Right ventricle myocardium inferior (tissue), 1 donor: Measurements from ENCODE around the gene ZNF397. TPM values are rescaled to one million over a fixed set of nuclear protein-coding genes. Genes with fewer than 3 reads are reported as not detected.
"Not testable (repeated sequence)": the region's sequence is repeated elsewhere in the genome, so short reads cannot be mapped to it uniquely, and the experiment has no call there.

ENCODE experiments used
- ATAC-seq: fragments of 200-7000 bp; cut with Tn5 transposase; one replicate; pipeline ENCODE4 v1.9.1; 2020; ENCODE audit warnings: mild to moderate bottlenecking, moderate library complexity
- DNase-seq: peaks from one replicate; pipeline ENCODE4 v3.0.0; 2021; ENCODE audit errors: missing footprints
- intact Hi-C: fragments of 100-400 bp; cut with DNase I; formaldehyde crosslinking; loops from one replicate; pipeline ENCODE4 v1.11.0; 2022
- long read RNA-seq: library from polyadenylated mRNA; unstranded; transcript quantifications from one replicate; pipeline ENCODE4 v2.0.0, GENCODE V29; 2021
- total RNA-seq: library from RNA; stranded (reverse); fragmentation: NEBNext Ultra II Directional; extraction: Animal tissue kit (Norgen Biotek cat#: 25700); gene quantifications from one replicate; pipeline ENCODE4 v1.2.1, GENCODE V29; 2021
- donor health status: DM: no; HTN: yes; CAD: no; lungs with severe emphysema.

The ZNF397 gene
- 15.5 TPM for total RNA-seq
- long read RNA-seq, partial matches to known transcripts: 0 of 1 reads
- long read RNA-seq, other reads (novel, unspliced or antisense): 1 of 1 reads

GRCh38 chr18:35240664-35241447 lies at the start of gene ZNF397:
Gene ZNF397, plus strand, starts transcription at chr18:35241034. Its CDS starts 1,437 bp downstream, at chr18:35242471.
- peak; percentile 99 for DNase-seq
- peak; percentile 100 for ATAC-seq
- intact Hi-C loops: loop anchor here (1.0 to 5.0 kb wide), 4 partner anchors 49 to 256 kb away; partner anchors contain the start of genes INO80C, ZNF24 and ZSCAN30

DNA sequence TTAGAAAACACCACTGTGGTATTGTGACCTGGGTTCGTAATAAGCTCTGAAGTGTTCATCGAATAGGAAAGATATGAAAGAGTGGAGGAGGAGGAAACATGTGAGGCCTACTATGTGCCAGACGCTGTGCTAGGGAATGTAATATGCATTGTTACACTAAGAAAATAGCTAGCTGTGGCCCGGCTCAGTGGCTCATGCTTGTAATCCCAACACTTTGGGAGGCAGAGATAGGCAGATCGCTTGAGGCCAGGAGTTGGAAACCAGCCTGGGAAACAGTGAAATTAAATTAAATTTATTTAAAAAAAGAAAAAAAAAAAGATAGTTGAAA lies 49.2 kb upstream of the ZNF397 start:
- intact Hi-C loops: no loop called here
- DNase-seq (no peak), ATAC-seq (no peak)

DNA sequence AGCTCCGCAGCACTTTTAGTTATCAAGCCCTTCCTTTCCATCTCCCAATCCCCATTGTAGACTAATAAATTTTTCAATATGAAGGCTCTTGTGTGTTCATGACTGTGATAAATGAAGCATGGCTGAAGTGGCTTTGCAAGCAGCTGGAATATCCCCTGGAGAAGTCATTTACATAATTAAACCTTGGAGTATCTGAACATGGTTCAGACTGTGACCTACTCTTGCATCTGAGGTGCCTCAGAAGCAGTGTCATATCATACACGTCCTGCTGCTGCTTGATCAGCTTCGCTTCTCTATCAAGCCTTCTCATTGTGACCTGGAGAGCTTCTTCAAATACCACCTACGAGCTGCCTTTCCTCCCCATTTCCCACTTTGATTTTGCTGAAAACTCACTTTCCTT lies 48.4 kb upstream of the ZNF397 start:
- intact Hi-C loops: no loop called here
- DNase-seq: no peak
- no peak for ATAC-seq

GRCh38 chr18:35193316-35193715 lies 47.5 kb upstream of the ZNF397 start:
- ATAC-seq (no peak), DNase-seq (no peak)
- intact Hi-C loops: no loop called here

DNA sequence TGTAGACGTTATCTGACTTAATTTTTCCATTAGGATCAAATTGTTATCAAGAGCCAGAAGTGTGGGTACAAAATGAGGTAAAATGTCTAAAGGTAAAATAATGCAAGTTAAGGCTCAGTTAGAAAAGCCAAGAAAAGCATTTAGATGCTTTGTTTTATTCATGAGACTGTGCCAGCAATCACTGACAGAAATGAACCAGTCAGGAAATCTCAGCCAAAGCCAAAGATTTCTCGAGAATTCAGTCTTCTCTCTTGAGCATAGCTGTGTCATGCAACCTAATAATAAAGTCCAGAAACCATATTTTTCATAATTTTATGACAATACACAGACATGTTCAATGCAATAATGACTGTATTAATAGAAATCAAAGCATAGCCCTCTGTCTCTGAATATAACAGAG lies 43.5 kb upstream of the ZNF397 start:
- ATAC-seq (no peak), DNase-seq (no peak)
- intact Hi-C loops: no loop called here

- ATAC-seq (no peak), DNase-seq (no peak)
- intact Hi-C loops: no loop called here
Measured at GRCh38 chr18:35201256-35201931, 39.4 kb upstream of the ZNF397 start.

- peak; percentile 92 for ATAC-seq
- intact Hi-C loops: no loop called here
- no peak for DNase-seq
Measured at GRCh38 chr18:35203067-35203466, 37.8 kb upstream of the ZNF397 start.

DNA sequence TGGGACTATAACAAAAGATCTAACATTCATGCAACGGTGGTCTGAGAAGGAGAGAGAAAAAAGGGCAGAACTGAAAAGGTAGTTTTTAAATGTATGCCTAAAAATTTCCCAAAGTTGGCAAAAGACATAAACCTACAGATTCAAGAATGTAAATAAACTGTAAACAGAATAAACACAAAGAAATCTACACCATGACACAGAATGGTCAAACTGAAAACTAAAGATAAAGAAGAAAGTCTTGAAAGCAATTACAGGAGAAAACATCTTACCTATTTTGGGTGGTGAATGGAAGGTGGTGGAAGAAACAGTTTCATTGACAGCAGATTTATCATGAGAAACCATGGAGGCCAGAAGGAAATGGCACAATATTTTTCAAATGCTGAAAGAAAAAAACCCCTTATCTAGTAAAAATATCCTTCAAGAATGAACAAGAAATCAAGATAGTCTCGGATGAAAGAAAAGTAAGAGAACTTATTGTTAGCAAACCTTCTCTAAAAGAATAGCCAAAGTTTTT lies 35.6 kb upstream of the ZNF397 start:
- no peak for ATAC-seq
- no peak for DNase-seq
- intact Hi-C loops: no loop called here

- DNase-seq, ATAC-seq, intact Hi-C loops: not testable (repeated sequence)
Measured at GRCh38 chr18:35205746-35206458, 34.9 kb upstream of the ZNF397 start.

DNA sequence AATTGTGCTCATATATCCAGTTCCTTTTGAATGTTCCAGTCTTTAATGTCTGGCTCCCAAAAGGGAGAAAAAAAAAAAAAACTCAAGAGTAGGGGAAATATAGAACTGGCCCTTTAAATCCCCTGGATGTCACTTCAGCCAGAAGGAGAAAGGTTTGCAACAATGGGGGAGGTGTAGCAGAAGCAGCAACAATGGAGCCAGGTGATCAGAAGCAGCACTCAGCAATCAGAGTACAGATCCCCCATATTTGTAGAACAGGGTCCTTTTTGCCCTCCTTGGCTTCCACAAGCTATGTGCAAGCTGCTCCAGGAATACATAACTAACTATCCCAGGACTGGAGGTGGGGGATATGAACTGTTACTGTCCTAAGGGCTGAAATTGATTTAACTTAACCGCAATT lies 25.8 kb upstream of the ZNF397 start:
- ATAC-seq (no peak), DNase-seq (no peak)
- intact Hi-C loops: no loop called here

DNA sequence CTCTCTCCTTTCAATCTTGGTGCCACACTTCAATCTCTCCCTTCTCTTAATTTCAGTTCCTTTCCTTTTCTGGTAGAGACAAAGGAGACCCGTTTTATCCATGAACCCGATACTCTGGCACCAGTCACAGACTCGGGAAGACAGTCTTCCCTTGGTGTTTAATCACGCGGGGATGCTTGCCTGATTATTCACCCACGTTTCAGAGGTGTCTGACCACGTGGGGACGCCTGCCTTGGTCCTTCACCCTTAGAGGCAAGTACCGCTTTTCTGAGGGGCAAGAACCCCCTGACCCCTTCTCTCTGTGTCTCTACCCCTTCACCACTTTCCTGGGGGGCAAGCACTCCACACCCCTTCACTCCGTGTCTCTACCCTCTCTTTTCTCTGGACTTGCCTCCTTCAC lies 24.2 kb upstream of the ZNF397 start:
- DNase-seq, intact Hi-C loops, ATAC-seq: not testable (repeated sequence)

GRCh38 chr18:35219331-35219730 lies 21.5 kb upstream of the ZNF397 start:
- intact Hi-C loops, ATAC-seq, DNase-seq: not testable (repeated sequence)

DNA sequence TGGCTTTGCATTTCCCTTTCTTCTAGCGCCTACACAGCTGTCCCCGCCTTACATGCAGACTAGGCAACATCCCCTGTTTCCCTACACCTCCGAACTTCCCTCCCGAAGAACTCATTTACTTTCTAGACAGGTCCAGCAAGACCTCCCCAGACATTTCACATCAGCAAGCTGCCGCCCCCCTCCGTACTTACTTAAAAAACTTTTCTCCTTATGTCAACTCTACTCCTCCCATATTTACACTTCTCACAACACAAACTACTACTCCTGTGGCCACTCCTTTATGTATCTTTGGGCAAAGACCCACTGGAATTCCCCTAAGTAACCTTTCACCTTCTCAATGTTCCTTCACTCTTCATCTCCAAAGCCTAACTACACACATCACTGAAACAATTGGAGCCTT lies 20.4 kb upstream of the ZNF397 start:
- DNase-seq (no peak), ATAC-seq (no peak)
- intact Hi-C loops: no loop called here

- intact Hi-C loops: no loop called here
- no peak for DNase-seq
- ATAC-seq: no peak
Measured at GRCh38 chr18:35223797-35224196, 17.0 kb upstream of the ZNF397 start.

- no peak for DNase-seq
- ATAC-seq: no peak
- intact Hi-C loops: no loop called here
Measured at GRCh38 chr18:35227254-35227653, 13.6 kb upstream of the ZNF397 start.

- ATAC-seq: peak; percentile 89
- intact Hi-C loops: loop anchor here (1.0 kb wide), 1 partner anchor 124 kb away; no protein-coding TSS in a partner anchor
- DNase-seq: peak; percentile 83
Measured at GRCh38 chr18:35231052-35231451, 9.8 kb upstream of the ZNF397 start.

DNA sequence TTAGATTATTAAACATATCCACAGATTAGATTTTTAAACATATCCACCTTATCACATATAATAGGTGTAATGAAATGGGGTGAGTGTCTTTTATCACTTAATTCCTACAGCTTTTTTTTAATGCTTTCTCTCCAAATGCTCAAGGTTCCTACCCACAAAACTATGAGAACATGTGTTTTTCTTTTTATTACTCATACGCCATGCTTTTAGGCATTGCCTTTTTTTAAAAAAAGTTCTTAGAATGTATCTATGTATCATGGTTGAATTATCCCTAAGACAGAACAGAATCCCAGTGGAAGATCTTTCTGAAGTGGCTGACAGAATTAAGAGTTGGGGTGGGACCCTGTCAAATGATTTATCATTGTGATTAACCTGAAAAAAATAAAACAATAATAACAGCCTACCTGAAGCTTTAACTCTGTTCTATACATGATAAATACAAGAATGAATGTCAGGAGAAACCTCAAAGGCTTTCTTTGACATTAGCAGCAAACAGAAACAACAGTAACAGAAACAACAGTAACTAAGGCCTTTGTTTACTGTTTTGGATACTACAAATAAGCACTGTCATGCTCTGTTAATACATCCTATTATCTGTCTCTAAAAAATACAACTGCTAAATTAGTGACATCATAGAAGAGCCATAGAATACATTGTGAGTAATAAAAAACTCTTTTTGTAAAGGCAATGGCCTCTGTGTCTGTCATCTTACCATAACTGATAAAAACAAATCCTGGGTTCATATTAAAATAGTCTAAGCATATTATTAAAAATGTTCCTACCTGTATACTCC lies 4.1 kb upstream of the ZNF397 start:
- DNase-seq (no peak), ATAC-seq (no peak)
- intact Hi-C loops: no loop called here

- ATAC-seq (no peak), DNase-seq (no peak)
- intact Hi-C loops: no loop called here
Measured at GRCh38 chr18:35239314-35239713, 1.5 kb upstream of the ZNF397 start.

GRCh38 chr18:35241448-35241804 lies 592 bp downstream of the ZNF397 start:
- ATAC-seq (no peak), DNase-seq (no peak)
- intact Hi-C loops: loop anchor here (1.0 to 5.0 kb wide), 4 partner anchors 49 to 255 kb away; partner anchors contain the start of genes INO80C, ZNF24 and ZSCAN30
